HG02973 (cell line): ENCODE measurements around the gene CLHC1.
"Not testable (repeated sequence)": the region's sequence is repeated elsewhere in the genome, so short reads cannot be mapped to it uniquely, and the experiment has no call there.

ENCODE experiments used
- ATAC-seq: cut with Tn5 transposase; IDR thresholded peaks from one replicate; pipeline ENCODE4 v1.9.1; 2021; ENCODE audit warnings: moderate library complexity; ENCODE audit not compliant: unreplicated experiment

Gene CLHC1

DNA sequence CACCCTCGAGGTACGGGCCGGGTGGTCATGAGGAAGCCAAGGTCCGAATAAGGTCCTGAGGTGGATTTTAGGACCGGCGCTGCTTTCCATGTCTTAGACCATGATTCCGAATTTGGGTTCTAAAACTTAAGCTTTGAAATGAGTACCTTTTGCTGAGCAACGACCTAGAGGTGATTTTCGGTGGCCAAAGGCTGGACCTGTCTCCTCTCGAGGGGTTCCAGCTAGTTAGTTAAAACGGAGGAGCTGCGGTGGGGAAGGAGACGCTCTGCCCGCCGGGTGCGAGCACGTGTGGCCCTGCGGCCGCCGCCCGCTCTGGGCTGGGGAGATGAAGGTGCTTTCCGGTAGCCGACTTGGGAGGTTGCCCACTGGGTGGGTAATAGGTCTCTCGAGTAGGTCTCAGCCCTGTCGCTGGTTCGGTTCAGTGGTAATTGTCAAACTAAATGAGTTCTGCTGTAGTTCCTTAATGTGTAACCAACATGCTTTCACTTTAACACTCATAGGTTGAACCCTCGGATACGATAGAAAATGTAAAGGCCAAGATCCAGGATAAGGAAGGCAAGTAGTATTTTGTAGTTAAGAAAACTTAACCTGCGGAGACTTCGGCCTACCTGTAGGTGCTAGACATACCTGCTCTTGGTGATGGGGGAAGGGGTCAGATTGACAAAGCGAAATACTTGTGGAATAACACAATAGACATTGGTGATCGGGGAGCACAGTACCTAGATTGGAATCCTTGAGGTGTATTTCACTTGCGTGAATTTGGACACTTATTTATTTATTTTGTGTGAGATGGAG lies 967 bp upstream of the CLHC1 start:
- peak; percentile 22 for ATAC-seq

DNA sequence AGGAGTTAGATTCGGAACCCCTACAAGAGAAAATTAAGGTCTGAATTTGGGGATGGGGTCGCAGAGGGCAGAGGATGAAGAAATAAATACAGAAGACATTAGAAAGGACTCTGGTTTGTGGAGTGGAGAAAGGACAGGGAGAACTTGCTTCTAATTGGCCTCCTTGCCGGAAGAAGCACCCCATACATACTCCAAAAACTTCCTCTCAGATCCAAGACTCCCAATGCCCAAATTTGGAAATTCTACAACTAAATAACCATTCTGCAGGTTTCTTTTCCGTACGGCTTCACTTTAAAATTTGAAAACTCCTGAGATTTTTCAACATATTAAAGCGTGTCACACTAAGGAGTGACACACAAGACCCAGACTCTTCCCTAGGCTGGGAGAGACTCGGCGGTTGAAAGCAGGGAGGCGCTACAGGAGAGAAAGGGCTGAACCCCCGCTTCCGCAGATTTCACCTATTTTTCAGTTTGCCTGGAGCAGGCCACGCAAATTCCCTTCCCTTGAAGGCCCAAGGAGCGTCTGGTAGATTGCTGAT lies 478 bp downstream of the CLHC1 start:
- ATAC-seq, result no peak

DNA sequence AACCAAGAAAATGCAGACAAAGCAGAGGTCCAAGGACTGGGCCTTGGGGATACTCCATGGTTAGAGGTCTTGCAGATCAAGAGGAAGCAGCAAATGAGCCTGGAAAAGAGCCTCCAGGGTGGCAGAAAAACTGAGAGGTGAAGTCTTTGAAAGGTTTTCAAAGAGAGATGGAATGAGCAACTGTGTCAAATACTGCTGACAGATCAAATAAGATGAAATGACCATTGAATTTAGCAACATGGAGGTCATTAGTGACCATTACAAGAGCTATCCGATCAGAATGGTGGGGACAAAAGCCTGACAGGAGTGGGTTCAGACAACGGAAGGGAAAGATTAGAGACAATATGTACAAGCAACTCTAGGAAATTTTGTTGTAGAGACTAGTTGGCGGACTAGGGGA lies 1.5 kb downstream of the CLHC1 start:
- ATAC-seq, result no peak

DNA sequence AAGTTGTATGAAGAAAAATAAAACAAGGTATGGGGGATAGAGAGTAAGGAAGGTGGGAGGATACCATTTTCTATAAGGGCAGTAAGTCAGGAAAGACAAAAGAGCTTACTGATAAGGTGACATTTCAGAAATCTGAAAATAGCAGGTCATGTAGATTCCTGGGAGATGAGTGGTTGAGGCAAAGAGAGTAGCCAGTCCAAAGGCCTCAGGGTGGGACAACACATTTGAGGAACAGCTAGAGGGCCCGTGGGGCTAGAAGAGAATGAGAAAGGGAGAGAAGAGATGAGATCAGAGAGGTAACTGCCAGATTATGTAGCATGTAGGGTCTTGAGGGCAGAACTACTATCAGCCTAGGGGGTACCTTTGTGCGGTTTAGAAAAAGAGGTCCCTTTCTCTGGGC lies 2.9 kb downstream of the CLHC1 start:
- ATAC-seq, result no peak

DNA sequence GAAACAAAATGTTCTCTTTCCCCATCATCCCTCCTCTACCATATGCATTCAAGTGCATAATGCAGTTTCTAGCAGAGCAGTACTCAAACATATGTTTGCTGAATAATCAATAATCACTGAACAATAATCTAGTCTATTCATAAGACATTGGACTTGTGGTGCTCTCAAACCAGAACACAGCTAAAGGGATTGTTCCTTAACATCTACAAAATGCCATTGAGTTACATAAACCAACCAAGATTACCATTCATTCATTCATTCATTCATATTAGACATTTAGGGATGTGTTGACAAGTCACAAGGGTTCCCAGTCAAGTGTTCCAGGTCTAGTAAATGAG lies 3.9 kb downstream of the CLHC1 start:
- ATAC-seq, result no peak

DNA sequence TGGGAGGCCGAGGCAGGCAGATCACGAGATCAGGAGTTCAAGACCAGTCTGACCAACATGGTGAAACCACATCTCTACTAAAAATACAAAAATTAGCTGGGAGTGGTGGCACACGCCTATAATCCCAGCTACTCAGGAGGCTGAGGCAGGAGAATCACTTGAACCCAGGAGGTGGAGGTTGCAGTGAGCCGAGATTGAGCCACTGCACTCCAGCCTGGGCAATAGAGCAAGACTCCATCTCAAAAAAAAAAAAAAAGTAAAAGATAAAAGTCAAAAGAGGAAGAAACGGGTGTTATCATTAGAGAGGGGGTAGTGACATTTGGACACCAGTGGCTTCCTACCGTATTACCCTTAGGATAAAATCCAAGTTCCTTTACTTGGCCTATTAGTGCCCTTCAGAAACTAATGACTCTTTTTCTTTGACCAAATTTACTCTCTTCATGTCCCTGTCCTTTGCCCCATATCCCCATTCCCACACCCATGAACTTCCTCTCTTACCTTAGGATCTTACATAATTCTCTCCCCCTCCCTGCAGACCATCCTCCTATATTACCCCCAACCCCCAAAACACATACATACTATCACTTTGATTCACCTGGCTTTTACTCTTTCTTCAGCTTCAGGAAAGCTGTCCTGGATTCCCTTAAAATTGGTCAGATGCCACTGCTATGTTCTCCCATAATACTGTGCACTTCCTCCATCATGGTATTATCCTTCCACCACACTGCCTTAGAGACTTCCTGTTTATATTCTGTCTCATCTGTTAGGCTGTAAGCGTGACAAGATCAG lies 4.5 kb downstream of the CLHC1 start:
- not testable (repeated sequence) for ATAC-seq

DNA sequence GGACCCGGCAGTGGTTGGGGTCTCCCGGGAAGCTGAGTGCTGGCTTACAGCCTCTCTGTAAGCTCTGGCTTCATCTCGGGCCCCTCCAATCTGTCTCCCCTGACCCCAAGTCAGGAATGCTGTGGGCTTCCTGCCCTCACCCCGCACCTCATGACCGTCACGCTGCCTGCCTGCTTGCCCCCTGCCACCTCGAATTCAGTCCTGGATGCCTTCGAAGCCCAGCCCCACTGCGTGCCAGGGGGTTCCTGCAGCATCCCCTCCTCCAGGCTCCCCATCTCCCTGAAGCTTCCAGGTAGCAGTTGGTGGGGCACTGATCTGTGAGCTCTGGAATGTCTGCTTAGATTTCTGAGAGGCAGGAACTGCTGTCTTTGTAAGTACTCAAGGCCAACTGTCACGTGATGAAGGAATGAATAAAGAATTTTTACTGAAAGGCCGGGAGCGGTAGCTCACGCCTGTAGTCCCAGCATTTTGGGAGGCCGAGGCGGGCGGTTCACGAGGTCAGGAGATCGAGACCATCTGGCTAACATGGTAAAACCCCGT lies 6.5 kb downstream of the CLHC1 start:
- ATAC-seq, result no peak

DNA sequence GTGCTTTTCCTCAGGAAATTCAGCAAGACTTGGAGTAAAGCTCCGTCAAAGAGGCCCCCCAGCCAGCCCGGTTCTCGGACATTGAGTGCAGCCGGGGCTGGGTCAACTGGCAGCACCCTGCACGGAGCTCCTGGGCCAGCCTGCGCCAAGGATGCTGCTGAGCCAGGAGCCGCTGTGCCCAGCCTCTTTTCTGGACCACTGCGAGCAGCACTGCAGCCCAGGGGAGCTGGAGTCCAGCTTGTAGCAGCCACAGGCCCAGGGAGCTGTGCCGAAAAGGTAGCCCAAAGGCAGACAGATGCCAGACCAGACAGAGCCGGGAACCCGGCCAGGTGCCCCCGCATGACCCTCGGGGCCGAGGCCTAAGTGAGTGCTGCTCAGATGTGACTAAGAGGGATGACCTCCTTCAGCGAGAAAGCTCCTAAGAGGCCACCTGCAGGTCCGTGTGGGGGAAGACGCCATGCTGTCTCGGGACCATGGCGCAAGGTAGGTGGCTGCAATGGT lies 7.3 kb downstream of the CLHC1 start:
- no peak for ATAC-seq

DNA sequence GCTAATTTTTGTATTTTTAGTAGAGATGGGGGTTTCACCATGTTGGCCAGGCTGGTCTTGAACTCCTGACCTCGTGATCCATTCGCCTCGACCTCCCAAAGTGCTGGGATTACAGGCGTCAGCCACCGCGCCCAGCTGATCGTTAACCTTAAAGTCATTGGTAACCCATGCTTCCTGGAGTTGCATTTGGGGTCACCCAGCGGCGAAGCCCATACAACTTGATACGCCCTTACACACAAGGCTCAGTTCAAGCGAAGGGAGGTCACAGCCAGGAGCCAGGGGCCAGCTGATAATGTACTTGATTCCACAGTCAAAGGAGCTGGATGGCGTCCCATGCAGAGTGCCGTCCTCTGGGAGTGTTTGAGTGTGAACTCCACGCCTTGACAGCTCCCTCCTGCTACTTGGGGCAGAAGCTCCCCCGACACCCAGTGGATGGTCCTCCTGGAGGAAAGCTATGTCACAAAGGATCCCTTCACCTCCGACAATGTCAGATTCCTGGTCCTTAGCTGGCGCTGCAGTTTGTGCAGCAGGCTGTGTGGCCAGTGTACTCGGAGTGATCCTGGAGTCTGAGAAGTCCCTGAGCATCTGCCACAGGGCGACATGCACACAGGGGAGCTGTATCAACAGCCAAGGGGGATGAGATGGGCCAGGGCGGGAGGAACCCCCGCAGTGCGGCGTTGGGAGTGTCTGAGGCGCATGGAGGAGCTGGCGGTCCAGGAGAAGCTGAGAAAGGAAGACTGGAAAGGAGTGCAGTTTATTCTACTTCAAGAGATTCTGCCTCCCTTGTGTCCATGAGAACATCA lies 7.9 kb downstream of the CLHC1 start:
- no peak for ATAC-seq

DNA sequence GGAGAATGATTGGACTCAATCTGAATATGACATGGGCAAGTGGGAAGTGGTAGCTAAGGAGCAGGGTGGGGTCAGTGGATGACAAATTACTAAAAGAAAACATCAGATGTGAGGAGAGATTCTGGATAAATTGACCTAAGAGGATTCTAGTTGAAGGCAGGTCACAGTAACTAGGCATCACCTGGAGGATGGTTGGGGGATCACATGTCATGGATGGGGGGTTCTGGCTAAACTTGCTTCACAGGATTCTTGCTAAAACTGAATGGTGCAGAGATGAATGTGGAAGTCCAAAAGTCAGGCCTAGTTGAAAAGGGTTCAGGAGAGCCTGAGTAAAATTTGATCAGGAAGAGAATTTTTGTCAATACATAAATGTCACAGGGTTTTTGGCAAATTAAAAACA lies 18.3 kb downstream of the CLHC1 start:
- no peak for ATAC-seq

DNA sequence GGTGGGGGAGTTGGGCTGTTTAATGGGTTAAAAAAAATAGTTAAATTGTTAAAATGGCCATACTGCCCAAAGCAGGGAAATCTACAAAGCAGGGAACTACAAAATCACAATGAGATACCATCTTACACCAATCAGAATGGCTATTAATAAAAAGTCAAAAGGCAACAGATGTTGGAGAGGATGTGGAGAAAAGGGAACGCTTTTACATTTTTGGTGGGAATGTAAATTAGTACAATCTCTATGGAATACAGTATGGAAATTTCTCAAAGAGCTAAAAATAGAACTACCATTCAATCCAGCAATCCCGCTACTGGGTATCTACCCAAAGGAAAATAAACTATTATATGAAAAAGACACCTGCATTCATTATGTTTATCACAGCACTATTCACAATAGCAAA lies 27.1 kb downstream of the CLHC1 start:
- ATAC-seq, result no peak

DNA sequence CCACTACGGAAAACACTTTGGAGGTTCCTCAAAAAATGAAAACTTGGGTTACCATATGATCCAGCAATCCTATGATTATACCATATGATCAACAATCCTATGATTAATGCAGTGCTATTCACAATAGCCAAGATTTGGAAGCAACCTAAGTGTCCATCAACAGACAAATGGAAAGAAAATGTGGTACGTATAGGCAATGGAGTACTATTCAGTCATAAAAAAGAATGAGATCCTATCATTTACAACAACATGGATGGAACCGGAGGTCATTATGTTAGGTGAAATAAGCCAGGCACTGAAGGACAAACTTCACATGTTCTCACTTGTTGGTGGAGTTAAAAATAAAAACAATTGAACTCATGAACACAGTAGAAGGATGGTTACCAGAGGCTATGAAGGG lies 27.6 kb downstream of the CLHC1 start:
- ATAC-seq, result no peak

DNA sequence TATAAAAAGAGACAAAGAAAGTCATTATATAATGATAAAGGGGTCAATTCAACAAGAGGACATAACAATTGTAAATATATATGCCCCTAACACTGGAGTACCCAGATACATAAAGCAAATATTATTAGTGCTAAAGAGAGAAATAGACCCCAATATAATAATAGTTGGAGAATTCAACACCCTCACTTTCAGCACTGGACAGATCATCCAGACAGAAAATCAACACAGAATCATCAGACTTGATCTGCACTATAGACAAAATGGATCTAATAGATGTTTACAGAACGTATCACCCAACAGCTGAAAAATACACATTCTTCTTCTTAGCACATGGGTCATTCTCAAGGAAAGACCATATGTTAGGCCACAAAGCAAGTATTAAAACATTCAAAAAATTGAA lies 31.7 kb downstream of the CLHC1 start:
- no peak for ATAC-seq

DNA sequence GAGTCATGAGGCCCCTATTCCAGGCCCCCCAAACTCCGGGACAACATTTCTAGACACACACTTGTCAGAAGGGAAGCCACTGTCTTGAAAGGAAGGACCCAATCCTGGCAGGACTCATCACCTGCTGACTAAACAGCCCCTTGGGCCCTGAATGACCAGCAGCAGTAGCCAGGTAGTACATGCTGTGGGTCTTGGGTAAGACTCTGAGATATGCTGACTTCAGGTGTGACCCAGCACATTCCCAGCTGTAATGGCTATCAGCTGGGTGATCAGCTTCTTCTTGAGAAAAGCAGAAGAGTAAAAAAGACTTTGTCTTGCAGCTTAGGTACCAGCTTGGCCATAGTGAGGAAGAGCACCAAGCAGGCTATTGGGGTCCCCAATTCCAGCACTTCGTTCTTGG lies 35.6 kb downstream of the CLHC1 start:
- ATAC-seq, result no peak

DNA sequence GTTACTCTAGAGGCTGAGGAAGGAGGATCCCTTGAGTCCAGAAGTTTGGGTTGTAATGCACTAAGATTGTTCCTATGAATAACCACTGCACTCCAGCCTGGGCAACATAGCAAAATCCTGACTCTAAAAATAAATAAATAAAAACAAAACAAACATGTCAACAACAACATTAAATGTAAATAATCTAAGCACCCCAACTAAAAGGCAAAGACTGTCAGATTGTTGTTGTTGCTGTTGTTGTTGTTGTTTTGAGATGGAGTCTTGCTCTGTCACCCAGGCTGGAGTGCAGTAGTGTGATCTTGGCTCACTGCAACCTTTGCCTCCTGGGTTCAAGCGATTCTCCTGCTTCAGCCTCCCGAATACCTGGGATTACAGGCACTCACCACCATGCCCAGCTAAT lies 40.2 kb downstream of the CLHC1 start:
- not testable (repeated sequence) for ATAC-seq

DNA sequence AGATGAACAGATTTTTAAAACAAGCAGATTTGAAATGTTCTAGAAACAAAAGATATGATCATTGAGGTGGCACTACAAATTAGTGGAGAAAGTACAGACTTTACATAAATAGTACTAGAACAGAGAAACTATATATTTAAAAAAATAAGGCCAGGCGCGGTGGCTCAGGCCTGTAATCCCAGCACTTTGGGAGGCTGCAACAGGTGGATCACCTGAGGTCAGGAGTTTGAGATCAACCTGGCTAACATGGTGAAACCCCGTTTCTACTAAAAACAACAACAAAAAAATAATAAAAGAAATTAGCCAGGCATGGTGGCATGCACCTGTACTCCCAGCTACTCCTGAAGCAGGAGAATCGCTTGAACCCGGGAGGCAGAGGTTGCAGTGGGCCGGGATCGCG lies 45.3 kb downstream of the CLHC1 start:
- not testable (repeated sequence) for ATAC-seq

DNA sequence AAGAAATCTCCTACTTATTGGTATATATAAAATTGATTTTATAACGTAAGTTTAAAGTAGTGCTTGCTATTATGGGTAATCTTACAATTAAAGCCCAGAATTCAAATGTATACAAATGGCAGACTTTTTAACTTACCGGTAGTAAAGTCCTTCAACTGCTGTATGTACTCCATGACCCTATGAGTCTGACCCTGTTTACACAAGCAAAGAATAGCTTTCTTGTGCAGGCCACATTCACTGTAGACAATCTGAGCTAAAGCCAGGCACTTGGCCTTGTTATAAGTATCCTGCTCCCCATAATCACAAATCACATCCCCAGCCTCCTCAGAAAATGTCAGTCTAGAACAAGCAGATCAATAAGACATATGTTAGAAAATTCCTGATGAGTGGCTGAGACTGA lies 51.7 kb downstream of the CLHC1 start:
- ATAC-seq, result no peak

DNA sequence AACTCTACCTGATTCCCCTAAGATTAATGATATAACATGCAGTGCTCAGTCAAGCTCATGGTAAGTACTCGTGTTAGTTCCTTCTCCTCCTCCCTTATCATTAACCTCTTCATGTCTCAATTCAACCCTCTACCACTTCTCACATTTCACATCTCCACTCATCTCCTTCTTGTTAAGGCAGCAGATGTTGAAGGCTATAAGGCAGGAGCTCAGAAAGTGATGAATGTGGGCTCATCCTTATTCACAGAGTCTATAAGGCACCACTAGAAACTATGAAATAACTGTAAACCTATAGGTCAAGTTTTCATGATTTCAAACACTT lies 56.0 kb downstream of the CLHC1 start:
- no peak for ATAC-seq

DNA sequence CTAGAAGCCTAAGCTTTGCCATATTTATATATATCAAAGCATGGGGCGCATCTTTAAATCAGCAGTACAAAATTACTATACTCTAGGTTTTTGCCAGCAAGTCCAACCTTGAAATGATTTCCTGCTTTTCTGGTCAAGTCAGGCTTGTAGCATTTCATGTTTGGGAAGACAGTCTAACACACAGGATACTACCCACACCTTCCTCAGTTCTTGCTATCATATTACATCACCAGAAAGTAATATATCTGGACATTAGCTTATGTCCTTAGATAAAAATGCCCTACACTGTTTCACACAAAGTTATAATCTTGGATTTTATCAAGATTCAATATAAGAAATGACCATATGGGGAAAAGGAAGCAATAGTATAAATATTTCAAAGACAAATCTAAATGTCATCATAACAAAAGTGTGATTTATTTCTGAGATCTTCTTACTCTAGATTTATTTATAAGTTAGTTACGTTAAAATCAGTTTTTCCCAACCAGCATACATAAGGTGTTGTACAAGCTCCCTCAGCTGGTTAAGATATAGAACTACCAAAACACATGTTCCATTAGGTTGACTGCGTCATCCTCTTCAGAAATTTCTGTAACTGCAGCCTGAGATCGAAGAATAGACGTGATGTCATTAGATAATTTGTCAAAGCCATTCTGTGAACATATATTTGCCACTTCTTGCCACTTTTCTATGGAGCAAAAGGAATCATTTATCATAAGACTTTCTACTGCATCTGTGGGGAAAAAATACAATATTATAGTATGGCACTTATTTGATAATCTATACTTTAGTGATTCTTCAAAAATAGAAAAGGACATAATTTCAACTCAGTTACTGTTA lies 56.6 kb downstream of the CLHC1 start:
- ATAC-seq, result no peak

DNA sequence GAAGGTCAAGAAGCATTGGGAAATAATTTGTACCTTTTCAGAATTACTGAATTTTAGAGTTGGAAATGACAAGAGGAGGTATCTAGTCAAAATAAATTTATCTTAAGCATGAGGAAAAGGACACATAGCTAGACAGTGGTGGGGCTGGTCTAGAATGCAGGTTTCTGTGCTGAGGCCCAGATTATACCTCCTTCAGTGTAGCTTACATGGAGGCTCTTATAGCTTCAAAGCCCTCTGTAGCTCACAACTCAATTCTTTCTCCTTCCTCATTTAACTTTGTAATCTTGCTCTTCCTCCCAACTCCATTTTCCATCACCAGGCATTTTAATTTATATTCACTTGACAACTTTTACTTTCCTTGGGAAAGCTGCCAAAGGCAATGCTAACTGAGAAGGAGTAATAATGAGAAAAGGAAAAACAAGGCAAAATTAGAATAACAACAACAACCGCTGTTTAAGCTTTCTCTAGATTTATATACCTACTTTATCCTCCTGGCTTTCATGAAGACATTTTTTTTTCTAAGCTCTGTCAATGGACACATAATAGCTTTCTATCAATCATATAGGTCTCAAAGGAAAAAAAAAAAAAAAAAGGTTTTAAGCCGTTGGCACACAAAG lies 58.5 kb downstream of the CLHC1 start:
- no peak for ATAC-seq
